ENCODE measurements around the gene TAMALIN. TPM values are rescaled to one million over a fixed set of nuclear protein-coding genes. Genes with fewer than 3 reads are reported as not detected.

Gene TAMALIN
- polyA plus RNA-seq, 3 donors, result 0.63 to 118 (median 1.6) TPM

DNA sequence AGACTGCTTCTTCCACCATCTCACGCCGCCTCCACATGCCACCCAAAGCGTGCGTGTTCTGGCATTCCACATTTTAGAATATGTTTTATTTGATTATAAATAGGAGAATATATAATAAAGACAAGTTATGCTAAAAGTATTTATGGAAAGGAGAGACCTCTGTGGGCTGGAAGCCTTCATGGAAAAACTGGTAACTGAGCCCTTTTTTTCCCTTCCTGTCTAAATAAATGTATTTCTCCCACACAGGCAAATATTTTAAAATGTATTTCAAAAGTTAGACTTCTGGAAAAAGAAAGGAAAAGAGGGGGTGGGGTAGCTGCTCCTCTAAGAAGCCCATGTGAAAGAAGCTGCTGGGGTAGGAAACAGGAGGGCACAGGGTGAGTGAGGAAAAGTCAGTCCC is 28.4 kb downstream of the TAMALIN start:
- WGBS (ENCODE audit: insufficient coverage), result no CpG with 5 or more reads among the region's 4 CpGs
- no peak overlapping the region for H2AFZ ChIP-seq (ENCODE audit: insufficient read depth, low read depth, low read length, poor library complexity, severe bottlenecking)
- H3K4me3 Mint-ChIP-seq, result peak overlapping the region in 1 of 2 donors; percentile 71
- intact Hi-C loops (cut with micrococcal nuclease), result no loop called here
- TF ChIP-seq, protein P1, sequence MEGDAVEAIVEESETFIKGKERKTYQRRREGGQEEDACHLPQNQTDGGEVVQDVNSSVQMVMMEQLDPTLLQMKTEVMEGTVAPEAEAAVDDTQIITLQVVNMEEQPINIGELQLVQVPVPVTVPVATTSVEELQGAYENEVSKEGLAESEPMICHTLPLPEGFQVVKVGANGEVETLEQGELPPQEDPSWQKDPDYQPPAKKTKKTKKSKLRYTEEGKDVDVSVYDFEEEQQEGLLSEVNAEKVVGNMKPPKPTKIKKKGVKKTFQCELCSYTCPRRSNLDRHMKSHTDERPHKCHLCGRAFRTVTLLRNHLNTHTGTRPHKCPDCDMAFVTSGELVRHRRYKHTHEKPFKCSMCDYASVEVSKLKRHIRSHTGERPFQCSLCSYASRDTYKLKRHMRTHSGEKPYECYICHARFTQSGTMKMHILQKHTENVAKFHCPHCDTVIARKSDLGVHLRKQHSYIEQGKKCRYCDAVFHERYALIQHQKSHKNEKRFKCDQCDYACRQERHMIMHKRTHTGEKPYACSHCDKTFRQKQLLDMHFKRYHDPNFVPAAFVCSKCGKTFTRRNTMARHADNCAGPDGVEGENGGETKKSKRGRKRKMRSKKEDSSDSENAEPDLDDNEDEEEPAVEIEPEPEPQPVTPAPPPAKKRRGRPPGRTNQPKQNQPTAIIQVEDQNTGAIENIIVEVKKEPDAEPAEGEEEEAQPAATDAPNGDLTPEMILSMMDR (IDR thresholded peaks at IDR 0.05), result no peak
- peaks cover 56% of the 10 kb centered on the region for H3K4me1 Mint-ChIP-seq
- no peak overlapping the region for H3K9ac ChIP-seq (ENCODE audit: insufficient read depth, low read length, poor library complexity, severe bottlenecking)
- no peak for DNase-seq
- peaks cover 37 to 52% of the 10 kb centered on the region in 2 donors for H3K4me1 ChIP-seq (ENCODE audit: control insufficient read depth in 1 of 2, insufficient read depth in 2 of 2, low read length in 2 of 2)
- no peak overlapping the region for H3K4me2 ChIP-seq (replicated peaks; ENCODE audit: extremely low read depth, low read length, poor library complexity, severe bottlenecking)
- H3K9me3 ChIP-seq (replicated peaks in 1 of 2; ENCODE audit: control insufficient read depth in 1 of 2, insufficient read depth in 1 of 2, low read length in 2 of 2), result no peaks in the 10 kb centered on the region
- H3K9me3 Mint-ChIP-seq, result peaks cover 0 to 3% (median 0%) of the 10 kb centered on the region in 7 donors
- H4K20me1 ChIP-seq (ENCODE audit: insufficient read depth, low read length), result no peaks in the 10 kb centered on the region
- peaks cover 8 to 28% of the 10 kb centered on the region in 2 donors for H3K27me3 ChIP-seq (ENCODE audit: control insufficient read depth in 2 of 2, insufficient read depth in 2 of 2, low read length in 2 of 2)
- H3K27me3 Mint-ChIP-seq (ENCODE audit: low read depth in 3 of 3), result peaks cover 32 to 45% (median 34%) of the 10 kb centered on the region in 3 donors
- no peaks in the 10 kb centered on the region for H3K79me2 ChIP-seq (ENCODE audit: insufficient read depth, low read length)
- H3K4me3 ChIP-seq (replicated peaks in 1 of 3; ENCODE audit: low read depth in 2 of 3, low read length in 3 of 3), result no peak overlapping the region
- no peak overlapping the region for H3K27ac ChIP-seq (ENCODE audit: low read depth in 1 of 2, low read length in 2 of 2)
- peak overlapping the region in 5 of 7 donors; percentile 35 to 95 (median 86) for H3K27ac Mint-ChIP-seq
- H3K36me3 Mint-ChIP-seq, result peaks cover 8 to 13% of the 10 kb centered on the region in 2 donors
- no peaks in the 10 kb centered on the region for H3K36me3 ChIP-seq (replicated peaks in 1 of 2; ENCODE audit: control insufficient read depth in 1 of 2, insufficient read depth in 2 of 2, low read length in 2 of 2)

- Histone ChIP-seq H3K9me3 (replicated peaks in 1 of 2; ENCODE audit: control insufficient read depth in 1 of 2, insufficient read depth in 1 of 2, low read length in 2 of 2) (no peaks in the 10 kb centered on the region), H3K4me1 (ENCODE audit: control insufficient read depth in 1 of 2, insufficient read depth in 2 of 2, low read length in 2 of 2) (peaks cover 37 to 52% of the 10 kb centered on the region in 2 donors), H3K36me3 (replicated peaks in 1 of 2; ENCODE audit: control insufficient read depth in 1 of 2, insufficient read depth in 2 of 2, low read length in 2 of 2) (no peaks in the 10 kb centered on the region), H3K27me3 (ENCODE audit: control insufficient read depth in 2 of 2, insufficient read depth in 2 of 2, low read length in 2 of 2) (peaks cover 8 to 28% of the 10 kb centered on the region in 2 donors), H3K4me3 (replicated peaks in 1 of 3; ENCODE audit: low read depth in 2 of 3, low read length in 3 of 3) (no peak overlapping the region), H3K4me2 (replicated peaks; ENCODE audit: extremely low read depth, low read length, poor library complexity, severe bottlenecking) (peak overlapping the region; percentile 69), H3K27ac (ENCODE audit: low read depth in 1 of 2, low read length in 2 of 2) (no peak overlapping the region), H3K79me2 (ENCODE audit: insufficient read depth, low read length) (no peaks in the 10 kb centered on the region), H4K20me1 (ENCODE audit: insufficient read depth, low read length) (no peaks in the 10 kb centered on the region), H2AFZ (ENCODE audit: insufficient read depth, low read depth, low read length, poor library complexity, severe bottlenecking) (no peak overlapping the region), H3K9ac (ENCODE audit: insufficient read depth, low read length, poor library complexity, severe bottlenecking) (no peak overlapping the region)
- Mint-ChIP-seq H3K9me3 (peaks cover 0 to 3% (median 0%) of the 10 kb centered on the region in 7 donors), H3K27ac (peak overlapping the region; percentile 28 to 95 (median 85)), H3K27me3 (ENCODE audit: low read depth in 3 of 3) (peaks cover 37 to 45% (median 37%) of the 10 kb centered on the region in 3 donors), H3K36me3 (peaks cover 8 to 13% of the 10 kb centered on the region in 2 donors), H3K4me1 (peaks cover 56% of the 10 kb centered on the region), H3K4me3 (peak overlapping the region; percentile 65 to 71)
- WGBS (ENCODE audit: insufficient coverage), result no CpG with 5 or more reads among the region's 2 CpGs
- TF ChIP-seq, protein P1 (IDR thresholded peaks at IDR 0.05), result no peak
- intact Hi-C loops (cut with micrococcal nuclease), result loop anchor here in 1 of 2 donors (2.0 kb wide), 1 partner anchor 15 kb away; the partner anchor contains the start of gene NR4A1
- DNase-seq, result no peak
Measured at GRCh38 chr12:52035926-52036325, 29.2 kb downstream of the TAMALIN start.
